Ovary (tissue), 10 donors: Measurements from ENCODE around the gene GSTM2. TPM values are rescaled to one million over a fixed set of nuclear protein-coding genes. Genes with fewer than 3 reads are reported as not detected.

ENCODE experiments used
- DNase-seq, 5 donors: peaks; one replicate each; pipeline ENCODE4 v3.0.0-alpha.2; 2019 to 2020
- H3K27ac ChIP-seq, 2 donors: fragments of 200-600 bp; one replicate each; pipeline versions ENCODE4 v1.5.1 to v1.8.0; 2019 to 2022
- H3K27me3 ChIP-seq: fragments of 200-600 bp; one replicate; pipeline ENCODE4 v1.8.0; 2022
- H3K36me3 ChIP-seq: fragments of 200-600 bp; sonication (generic); one replicate; pipeline ENCODE4 v1.5.1; 2019
- H3K4me1 ChIP-seq: one replicate; pipeline ENCODE4 v1.8.1; 2013; ENCODE audit warnings: mild to moderate bottlenecking, moderate library complexity; ENCODE audit not compliant: insufficient read depth
- H3K4me3 ChIP-seq: fragments of 200-600 bp; sonication (generic); one replicate; pipeline ENCODE4 v1.5.1; 2017
- H3K9me3 ChIP-seq, 2 donors: fragments of 200-600 bp in 1 of 2; sonication (generic) in 1 of 2; one replicate each; pipeline versions ENCODE4 v1.5.1 to v1.8.1; 2013 to 2019; ENCODE audit warnings: mild to moderate bottlenecking in 1 of 2, moderate library complexity in 1 of 2
- EP300 ChIP-seq: sonication (generic); formaldehyde crosslinking; IDR thresholded peaks from one replicate; pipeline ENCODE4 v1.6.1; 2017; ENCODE audit warnings: antibody characterized with exemption
- POLR2A ChIP-seq: fragments of 450-650 bp; IDR thresholded peaks from one replicate; pipeline ENCODE4 v1.6.1; 2017; ENCODE audit warnings: antibody characterized with exemption, mild to moderate bottlenecking, moderate library complexity
- WGBS, 3 donors: extraction: QIAGEN DNeasy Blood & Tissue Kit in 1 of 3; methylation state at CpG; one replicate each; pipeline versions ENCODE4 v1.1.5 to v1.1.7; 2013 to 2017; 5-methylcytosine and 5-hydroxymethylcytosine counted together
- intact Hi-C, 4 donors: fragments of 100-400 bp; cut with DNase I; formaldehyde crosslinking; loops; one replicate each; pipeline versions ENCODE4 v1.11.0 to v1.15.1; 2022 to 2023
- long read RNA-seq, 3 donors: library from polyadenylated mRNA in 2 of 3; unstranded in 2 of 3; transcript quantifications; one replicate each; pipeline ENCODE4 v2.0.0 and lab custom pipeline, GENCODE V29; 2021 to 2026
- polyA plus RNA-seq, 2 donors: library from polyadenylated mRNA; stranded (reverse); fragments of 200-250 nt in 1 of 2; fragments of 350-450 nt in 1 of 2; fragmentation: Illumina TruSeq in 1 of 2; extraction: RNeasy Lipid Tissue Mini Kit (QIAGEN cat#74804) in 1 of 2; gene quantifications; one replicate each; pipeline ENCODE4 v1.2.3, GENCODE V29; 2013 to 2014
- total RNA-seq, 7 donors: library from RNA; depleted of rRNA in 2 of 7; stranded (reverse); fragments of >200 nt in 2 of 7; fragmentation: NEBNext Ultra II Directional in 3 of 7; extraction: Animal tissue kit (Norgen Biotek cat#: 25700) in 3 of 7; gene quantifications; one replicate each; pipeline versions ENCODE4 v1.1.0 to v1.2.4, GENCODE V29; 2016 to 2023
- TF ChIP-seq, protein P1 (sequence below), 3 donors: fragments of 450-650 bp in 2 of 3; fragments of 200-600 bp in 1 of 3; IDR thresholded peaks; one replicate each; pipeline versions ENCODE4 v1.5.1 to v1.8.0; 2016 to 2022; ENCODE audit warnings: antibody characterized with exemption in 3 of 3, mild to moderate bottlenecking in 1 of 3
- donor health status: DM: no; HTN: no; CAD: no; lungs with moderate emphysema.
- donor health status: DM: no; HTN: no; CAD: no.
- donor health status: Bipolar disorder and iron deficiency.
- donor health status: DM: yes; HTN: yes; CAD: no.
- donor health status: DM: no; HTN: no; CAD: no.
- donor health status: DM: yes; HTN: yes; CAD: no.

GSTM2 gene
- 100 to 1,000 TPM; 101 to 318 (median 195) TPM for total RNA-seq
- polyA plus RNA-seq, result 100 to 1,000 TPM; 202 to 209 TPM
- long read RNA-seq, donor 1, transcript GSTM2-213 (3 exons, 1,168 nt), result minor isoform, 8 of 105 reads
- long read RNA-seq, donor 1, transcript GSTM2-201 (8 exons, 1,157 nt), result major isoform, 44 of 105 reads
- long read RNA-seq, donor 1, partial matches to known transcripts, result 4 of 105 reads
- long read RNA-seq, donor 1, other reads (novel, unspliced or antisense), result 47 of 105 reads
- long read RNA-seq, donor 2, full-length matches to known transcripts, result 16 of 16 reads
- long read RNA-seq, donor 2, partial matches to known transcripts, result 0 of 16 reads
- long read RNA-seq, donor 2, other reads (novel, unspliced or antisense), result 0 of 16 reads
- long read RNA-seq, donor 3, transcript GSTM2-213 (3 exons, 1,168 nt), result minor isoform, 16 of 105 reads
- long read RNA-seq, donor 3, transcript GSTM2-201 (8 exons, 1,157 nt), result major isoform, 42 of 105 reads
- long read RNA-seq, donor 3, partial matches to known transcripts, result 13 of 105 reads
- long read RNA-seq, donor 3, other reads (novel, unspliced or antisense), result 32 of 105 reads

- no peaks in the 10 kb centered on the region for H3K36me3 ChIP-seq
- peak within 1 kb of the TSS; percentile 49 for H3K4me3 ChIP-seq
- TF ChIP-seq EP300, result no peak
- TF ChIP-seq, protein P1, sequence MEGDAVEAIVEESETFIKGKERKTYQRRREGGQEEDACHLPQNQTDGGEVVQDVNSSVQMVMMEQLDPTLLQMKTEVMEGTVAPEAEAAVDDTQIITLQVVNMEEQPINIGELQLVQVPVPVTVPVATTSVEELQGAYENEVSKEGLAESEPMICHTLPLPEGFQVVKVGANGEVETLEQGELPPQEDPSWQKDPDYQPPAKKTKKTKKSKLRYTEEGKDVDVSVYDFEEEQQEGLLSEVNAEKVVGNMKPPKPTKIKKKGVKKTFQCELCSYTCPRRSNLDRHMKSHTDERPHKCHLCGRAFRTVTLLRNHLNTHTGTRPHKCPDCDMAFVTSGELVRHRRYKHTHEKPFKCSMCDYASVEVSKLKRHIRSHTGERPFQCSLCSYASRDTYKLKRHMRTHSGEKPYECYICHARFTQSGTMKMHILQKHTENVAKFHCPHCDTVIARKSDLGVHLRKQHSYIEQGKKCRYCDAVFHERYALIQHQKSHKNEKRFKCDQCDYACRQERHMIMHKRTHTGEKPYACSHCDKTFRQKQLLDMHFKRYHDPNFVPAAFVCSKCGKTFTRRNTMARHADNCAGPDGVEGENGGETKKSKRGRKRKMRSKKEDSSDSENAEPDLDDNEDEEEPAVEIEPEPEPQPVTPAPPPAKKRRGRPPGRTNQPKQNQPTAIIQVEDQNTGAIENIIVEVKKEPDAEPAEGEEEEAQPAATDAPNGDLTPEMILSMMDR (IDR thresholded peaks at IDR 0.05), result no peak
- peak; percentile 16 for TF ChIP-seq POLR2A
- H3K4me1 ChIP-seq, result peaks cover 5% of the 10 kb centered on the region
- 4 to 5% (median 5%) methylated on average over 22 of the region's 22 CpGs for WGBS, 3 donors
- intact Hi-C loops, result loop anchor here in 1 of 4 donors (5.0 kb wide), 2 partner anchors 45 to 90 kb away; partner anchors contain the start of gene GSTM5
- peak; percentile 93 to 96 (median 95) for DNase-seq
- peak within 1 kb of the TSS; percentile 16 to 54 for H3K27ac ChIP-seq
- no peaks in the 10 kb centered on the region for H3K9me3 ChIP-seq
- H3K27me3 ChIP-seq, result no peaks in the 10 kb centered on the region
Measured at GRCh38 chr1:109667452-109668122, at the start of gene GSTM2. Gene GSTM2, plus strand, starts transcription at chr1:109668057. Its CDS starts 59 bp downstream, at chr1:109668116.

GRCh38 chr1:109618661-109619575, 48.9 kb upstream of the GSTM2 start:
- Histone ChIP-seq H3K9me3 (no peaks in the 10 kb centered on the region), H3K27me3 (no peaks in the 10 kb centered on the region), H3K4me3 (peak overlapping the region; percentile 59), H3K27ac (peak overlapping the region in 1 of 2 donors; percentile 84), H3K36me3 (no peaks in the 10 kb centered on the region), H3K4me1 (peaks cover 8% of the 10 kb centered on the region)
- intact Hi-C loops, result no loop called here
- no peak for DNase-seq
- no peak for TF ChIP-seq EP300
- TF ChIP-seq, protein P1 (IDR thresholded peaks at IDR 0.05), result no peak
- TF ChIP-seq POLR2A, result no peak
- 27 to 29% (median 28%) methylated on average over 9 of the region's 9 CpGs for WGBS, 3 donors

DNA sequence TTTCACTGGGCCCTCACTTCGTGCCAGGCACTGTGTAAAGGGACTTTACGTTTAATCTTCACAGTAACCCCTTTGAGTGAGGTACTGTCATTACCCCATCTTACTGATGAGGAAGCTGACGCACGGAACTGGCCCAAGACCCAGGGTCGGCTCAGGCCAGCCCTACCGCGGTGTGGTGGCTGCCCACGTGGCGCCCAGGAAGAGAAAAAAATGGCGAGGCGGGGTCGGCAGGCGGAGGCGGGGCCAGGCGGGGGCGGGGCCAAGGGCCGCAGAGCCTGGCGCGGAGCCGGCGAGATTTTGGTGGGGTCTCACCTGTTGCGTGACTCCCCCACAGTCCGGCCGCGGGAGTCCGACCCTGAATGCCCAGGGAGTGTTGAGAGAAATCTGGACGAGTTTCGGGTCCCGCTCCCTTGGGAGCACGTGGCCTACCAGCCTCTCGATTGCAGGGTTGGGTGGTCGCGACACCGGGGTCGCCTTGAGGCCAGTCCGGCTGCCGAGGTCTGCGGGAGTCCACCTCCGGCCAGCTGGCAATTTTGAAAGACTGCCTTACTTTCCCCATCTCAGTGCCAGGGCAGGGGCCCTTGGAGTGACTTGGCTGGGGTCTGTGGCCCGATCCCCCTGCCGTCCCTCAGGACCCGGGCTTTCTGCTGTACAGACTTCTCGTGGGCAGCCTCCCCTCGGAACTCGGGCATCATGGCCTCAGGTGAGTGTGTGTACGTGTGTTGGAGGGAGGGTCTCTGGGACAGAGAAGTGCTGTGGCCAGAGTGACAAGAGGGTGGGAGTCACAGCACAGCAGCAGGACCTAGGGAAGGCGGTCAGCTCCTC, 48.1 kb upstream of the GSTM2 start, which contains the start of the genes AMPD2 and GNAT2:
Gene AMPD2, plus strand, starts transcription at position 262 of the 825 bp plus-strand sequence. CDS start 1,339 bp downstream, outside the sequence.
Gene GNAT2, minus strand, starts transcription at position 41 of the 825 bp plus-strand sequence. CDS start 6,746 bp downstream, outside the sequence.
- peaks cover 8% of the 10 kb centered on the region for H3K4me1 ChIP-seq
- no peaks in the 10 kb centered on the region for H3K27me3 ChIP-seq
- no peaks in the 10 kb centered on the region for H3K9me3 ChIP-seq
- DNase-seq, result peak; percentile 75 to 87 (median 85)
- peak; percentile 9 for TF ChIP-seq POLR2A
- TF ChIP-seq, protein P1 (IDR thresholded peaks at IDR 0.05), result no peak
- intact Hi-C loops, result no loop called here
- 0 to 1% (median 1%) methylated on average over 32 to 47 of the region's 47 CpGs for WGBS, 3 donors
- H3K27ac ChIP-seq, result peak within 1 kb of the TSS; percentile 48 to 84
- H3K4me3 ChIP-seq, result peak within 1 kb of the TSS; percentile 59
- H3K36me3 ChIP-seq, result no peaks in the 10 kb centered on the region
